ENCODE data around the gene G3BP2.
"Not testable (repeated sequence)": the region's sequence is repeated elsewhere in the genome, so short reads cannot be mapped to it uniquely, and the experiment has no call there.

G3BP2 gene

DNA sequence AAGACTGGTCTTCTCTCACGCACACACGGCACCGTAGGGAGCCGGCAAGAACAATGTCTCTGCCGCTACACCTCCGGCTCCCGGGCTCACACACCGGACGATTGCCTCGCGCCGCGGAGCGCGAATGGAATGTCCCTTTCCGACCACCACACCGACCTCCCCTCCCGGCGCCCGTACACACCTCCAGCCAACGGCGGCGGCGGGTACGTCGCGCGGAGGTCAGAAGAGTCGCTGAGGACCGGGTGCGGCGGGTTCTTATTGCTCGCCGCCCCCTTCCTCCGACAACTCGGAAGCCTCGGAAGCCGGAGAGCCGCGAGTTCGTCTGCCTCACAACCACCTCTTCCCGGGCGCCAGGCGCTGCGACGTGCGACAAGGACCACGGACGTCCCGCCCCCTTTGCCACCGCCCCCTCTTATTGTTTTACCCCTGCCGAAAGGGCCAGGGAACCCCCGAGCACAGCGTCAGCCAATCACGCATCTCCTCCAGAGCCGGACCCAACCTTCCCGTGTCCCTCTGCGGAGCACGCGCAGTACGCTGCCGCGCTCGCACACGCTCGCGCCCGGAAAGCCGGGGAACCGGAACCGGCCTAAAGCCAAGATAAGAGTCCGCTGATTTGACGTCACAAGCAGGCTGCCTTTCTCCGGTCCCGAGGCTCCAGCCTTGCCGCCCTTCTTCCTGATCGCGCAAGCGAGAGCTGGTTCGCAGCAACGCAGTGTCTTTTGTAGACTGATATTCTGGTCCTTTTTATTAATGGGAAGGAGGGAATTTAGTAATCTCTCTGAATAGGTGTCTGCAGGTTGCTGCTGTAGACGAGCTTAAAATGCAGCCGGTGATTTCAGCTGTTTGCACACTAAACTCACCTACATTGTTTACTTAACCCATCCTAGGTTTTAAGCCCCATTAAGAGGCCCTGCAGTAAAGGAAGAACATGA lies at the start of gene G3BP2:
G3BP2 (minus strand) TSS at position 385 of the 932 bp plus-strand sequence. CDS start 11,386 bp downstream, outside the sequence.
- in situ Hi-C loops (cut with MboI; ENCODE audit: low sequenced_read_pairs), result no loop called here

DNA sequence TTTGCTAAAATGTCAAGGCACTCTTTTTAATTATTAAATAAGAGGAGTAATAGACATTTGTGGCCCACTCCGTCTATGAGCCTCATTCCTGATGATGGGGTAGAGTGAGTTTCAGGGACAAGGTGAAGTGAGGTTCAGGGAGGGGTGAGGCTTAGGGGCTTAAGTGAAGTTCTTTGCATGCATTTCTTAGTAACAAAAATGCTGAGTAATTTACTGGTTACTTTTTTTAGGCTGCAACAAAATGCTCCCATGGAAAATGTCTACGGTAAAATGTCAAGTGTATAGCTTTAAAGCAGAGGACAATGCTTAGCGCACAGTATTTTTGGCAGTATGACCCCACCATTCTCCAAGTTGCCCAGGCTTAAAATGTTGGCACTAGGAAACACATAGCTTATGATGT lies 49.2 kb upstream of the G3BP2 start:
- in situ Hi-C loops (cut with MboI; ENCODE audit: low sequenced_read_pairs), result no loop called here

DNA sequence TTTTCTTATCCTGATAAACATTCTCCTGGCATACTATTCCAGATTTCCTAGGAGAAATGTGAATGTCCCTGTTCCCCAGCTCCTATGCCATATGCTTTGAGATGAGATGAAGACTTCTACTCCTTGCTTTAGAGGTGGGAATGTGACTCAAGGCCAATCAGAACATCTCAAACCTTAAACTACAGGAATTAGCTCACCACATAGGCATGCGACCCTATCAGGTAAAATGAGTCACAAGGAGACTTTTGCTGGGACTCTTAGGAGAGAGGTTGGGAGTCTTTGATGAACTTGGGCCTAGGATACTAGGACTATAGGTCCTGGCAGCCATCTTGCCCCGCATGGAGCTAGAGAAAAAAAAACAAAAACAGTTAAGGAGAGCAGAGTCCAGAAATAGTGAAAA lies 45.3 kb upstream of the G3BP2 start:
- in situ Hi-C loops (cut with MboI; ENCODE audit: low sequenced_read_pairs), result no loop called here

DNA sequence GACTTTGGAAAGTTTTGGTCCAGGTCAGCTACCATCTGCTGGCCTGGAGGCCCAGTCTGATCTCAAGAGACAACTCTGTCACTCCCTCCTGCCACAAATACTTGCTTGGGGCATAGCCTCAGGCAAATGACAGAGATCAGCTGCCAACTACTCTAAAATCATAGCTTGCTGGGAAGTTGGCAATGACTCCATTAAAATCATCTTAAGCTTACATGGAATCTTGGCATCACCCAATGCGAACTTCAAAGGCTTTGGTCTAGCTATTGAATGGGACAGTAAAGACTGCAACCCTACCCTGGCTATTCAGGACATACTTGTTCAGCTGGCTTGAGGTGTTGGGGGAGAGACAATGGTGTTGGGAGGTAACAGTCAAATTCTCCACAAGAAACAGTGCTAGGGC lies 44.2 kb upstream of the G3BP2 start:
- in situ Hi-C loops (cut with MboI; ENCODE audit: low sequenced_read_pairs), result no loop called here

DNA sequence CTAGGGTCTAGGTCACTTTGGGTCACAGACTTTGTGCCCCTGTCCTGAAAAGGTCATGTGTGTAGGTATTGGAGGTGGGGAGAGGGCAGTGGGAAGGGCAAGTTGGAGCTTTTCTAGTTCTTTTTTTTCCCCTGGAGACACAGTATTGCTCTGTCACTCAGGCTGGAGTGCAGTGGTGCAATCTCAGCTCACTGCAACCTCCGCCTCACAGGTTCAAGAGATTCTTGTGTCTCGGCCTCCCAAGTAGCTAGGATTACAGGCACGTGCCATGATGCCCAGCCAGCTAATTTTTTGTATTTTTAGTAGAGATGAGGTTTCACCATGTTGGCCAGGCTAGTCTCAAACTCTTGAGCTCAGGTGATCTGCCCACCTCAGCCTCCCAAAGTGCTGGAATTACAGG lies 42.8 kb upstream of the G3BP2 start:
- in situ Hi-C loops (cut with MboI; ENCODE audit: low sequenced_read_pairs), result not testable (repeated sequence)

DNA sequence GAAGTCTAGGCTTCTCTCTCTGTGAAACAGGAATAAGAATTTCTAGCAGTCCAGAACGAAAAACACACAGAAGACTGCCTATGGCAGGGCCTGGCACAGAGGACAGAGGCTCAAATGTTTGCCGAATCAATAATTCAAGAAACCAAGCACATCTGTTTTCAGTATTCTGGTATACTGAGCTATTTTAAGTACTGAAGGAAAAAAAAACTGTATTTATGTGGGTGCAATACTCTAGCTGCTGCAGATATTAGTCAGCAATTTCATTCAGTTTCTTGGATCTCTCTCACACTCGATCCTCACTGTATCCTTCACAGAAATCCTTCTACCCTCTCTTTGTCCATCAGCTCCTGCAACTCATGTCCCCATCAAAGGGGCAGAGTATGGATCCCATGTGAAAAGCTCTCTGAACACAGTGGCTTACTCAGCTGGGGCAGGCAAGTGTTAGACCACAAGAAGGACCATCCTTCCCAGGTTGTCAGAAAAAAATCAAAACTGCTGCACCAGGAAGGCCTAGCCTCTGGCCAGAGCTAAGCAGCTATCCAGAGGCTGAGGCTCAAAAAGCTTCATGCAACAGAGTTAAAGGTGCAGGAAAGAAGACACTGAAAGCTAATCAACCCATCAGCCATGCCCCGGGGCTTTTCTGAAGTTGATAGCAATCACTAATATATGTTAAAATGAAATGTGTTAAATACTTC lies 42.0 kb upstream of the G3BP2 start:
- in situ Hi-C loops (cut with MboI; ENCODE audit: low sequenced_read_pairs), result no loop called here

DNA sequence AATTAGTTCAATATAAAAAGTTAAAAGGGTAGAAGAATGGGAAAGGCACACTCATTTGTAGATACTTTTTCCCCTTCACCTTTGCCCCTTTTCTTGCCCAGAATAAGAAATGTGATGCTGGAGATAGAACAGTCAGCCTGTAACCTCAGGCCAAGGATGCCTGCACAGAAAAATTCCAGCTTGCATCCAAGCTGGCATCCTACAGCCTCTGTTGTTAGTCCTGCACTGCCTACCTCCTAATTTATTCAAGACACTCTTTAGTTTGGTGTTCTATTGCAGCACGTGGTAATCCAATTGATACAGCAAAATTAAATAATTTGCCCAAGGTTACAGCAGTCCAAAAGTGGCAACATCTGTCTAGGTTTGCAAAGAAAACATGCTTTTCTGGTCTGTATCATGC lies 41.5 kb upstream of the G3BP2 start:
- in situ Hi-C loops (cut with MboI; ENCODE audit: low sequenced_read_pairs), result no loop called here

DNA sequence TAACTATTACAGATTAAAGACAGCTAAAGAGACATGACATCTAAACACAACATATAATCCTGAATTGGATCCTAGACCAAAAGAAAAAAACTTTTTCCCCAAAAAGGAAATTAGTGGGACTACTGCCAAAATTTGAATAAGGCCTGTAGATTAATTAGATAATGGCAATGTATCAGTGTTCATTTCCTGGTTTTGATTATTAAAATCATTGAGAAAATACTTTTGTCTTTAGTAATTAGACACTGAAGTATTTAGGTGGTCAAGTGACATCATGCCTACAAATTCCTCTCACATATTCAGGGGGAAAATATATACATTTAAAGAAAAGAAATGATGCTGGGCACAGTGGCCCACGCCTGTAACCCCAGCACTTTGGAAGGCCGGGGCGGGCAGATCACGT lies 40.8 kb upstream of the G3BP2 start:
- in situ Hi-C loops (cut with MboI; ENCODE audit: low sequenced_read_pairs), result no loop called here

DNA sequence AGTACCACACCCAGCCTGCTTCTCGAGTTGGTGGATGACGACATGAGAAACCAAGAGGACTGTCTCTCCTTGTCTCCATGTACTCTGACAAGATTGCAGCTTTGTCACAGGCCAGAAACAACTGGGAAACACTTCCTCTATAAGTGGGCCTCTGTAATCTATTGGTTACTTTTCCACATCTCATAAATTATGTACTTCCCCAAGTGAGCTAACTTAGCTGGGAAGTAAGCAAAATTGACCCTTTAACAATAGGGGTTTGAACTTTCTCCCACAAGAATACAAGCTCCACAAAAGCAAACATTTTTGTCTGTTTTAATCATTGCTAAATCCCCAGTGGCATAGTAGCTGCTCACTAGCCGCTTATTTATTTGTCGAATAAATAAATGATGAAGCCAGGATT lies 37.0 kb upstream of the G3BP2 start:
- in situ Hi-C loops (cut with MboI; ENCODE audit: low sequenced_read_pairs), result no loop called here

DNA sequence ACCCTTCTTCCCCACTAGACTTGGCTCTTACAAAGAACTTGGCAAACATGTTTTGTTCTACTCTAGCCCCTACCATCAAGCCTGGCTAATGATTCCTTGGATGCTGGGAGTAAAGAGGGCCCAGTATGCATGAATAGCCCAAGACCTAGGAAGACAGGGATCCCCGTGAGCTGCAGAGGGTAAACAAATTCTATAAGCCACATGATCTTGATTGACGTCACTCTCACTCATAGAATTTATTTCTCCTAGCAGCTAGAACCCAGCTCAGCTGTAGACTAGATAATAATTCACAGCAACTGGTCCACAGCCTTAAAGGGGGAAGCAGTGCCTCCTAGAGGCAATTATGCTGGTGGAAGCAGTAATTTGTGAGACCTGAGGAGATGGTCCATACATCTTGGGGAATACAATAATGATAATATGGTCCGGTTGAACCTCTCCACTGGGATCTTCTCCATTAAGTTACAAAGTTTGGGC lies 35.0 kb upstream of the G3BP2 start:
- in situ Hi-C loops (cut with MboI; ENCODE audit: low sequenced_read_pairs), result no loop called here

DNA sequence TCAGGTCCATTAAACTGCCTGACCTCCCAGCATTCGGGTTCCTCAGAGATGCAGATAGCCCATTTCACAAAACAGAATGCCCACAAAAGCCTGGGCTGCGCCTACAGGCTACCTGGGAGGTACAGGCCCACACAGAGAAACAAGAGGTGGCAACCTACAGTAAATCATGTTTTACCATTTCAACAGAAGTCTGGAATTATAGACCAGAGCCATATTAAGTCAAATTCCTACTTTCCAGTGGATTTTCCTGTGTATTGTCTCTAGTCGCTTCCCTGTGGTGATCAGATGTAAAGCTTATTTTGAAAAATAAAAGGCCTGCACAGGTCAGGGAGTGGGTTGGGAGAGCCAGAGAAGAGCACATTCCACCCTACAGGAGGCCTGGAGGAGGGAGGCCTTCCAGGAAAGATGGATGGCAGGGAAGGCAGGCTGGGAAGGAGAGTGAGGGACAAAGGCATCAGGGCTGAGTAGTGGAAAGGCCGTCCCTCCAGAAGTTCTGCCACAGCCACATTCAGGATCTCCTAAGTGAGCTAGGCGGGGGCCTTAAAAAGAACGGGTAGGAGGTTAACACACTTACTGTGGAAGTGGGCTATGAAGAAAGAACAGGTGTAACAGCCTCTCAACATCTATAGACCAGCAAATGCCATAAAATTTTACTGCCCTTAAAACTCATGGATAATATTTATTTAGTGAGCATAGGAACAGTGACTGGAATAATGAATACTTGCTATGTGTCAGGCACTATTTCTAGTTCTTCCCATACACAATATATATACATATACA lies 32.2 kb upstream of the G3BP2 start:
- in situ Hi-C loops (cut with MboI; ENCODE audit: low sequenced_read_pairs), result no loop called here

DNA sequence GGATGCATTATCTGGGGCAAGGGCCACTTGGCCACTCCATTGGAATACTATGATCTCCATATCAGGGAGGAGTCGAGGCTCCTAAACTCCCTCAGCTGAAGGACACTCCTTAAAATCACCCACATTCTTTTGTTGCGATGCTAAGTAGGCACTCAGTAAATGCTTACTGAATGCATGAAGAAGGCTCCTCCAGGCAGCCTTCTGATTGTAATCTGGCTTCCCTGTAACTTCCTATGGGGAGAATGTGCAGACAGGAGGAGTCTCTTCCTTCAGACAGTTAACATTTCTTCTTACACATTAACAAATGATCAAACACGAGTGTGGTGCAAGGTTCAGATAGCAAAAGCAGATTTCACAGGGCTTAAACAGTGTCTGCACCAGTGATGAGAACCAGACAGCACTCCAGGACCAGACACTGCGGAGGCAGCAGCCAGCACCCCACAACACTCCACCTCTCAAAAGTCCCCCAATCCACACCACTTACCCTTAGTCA lies 29.8 kb upstream of the G3BP2 start:
- in situ Hi-C loops (cut with MboI; ENCODE audit: low sequenced_read_pairs), result no loop called here

DNA sequence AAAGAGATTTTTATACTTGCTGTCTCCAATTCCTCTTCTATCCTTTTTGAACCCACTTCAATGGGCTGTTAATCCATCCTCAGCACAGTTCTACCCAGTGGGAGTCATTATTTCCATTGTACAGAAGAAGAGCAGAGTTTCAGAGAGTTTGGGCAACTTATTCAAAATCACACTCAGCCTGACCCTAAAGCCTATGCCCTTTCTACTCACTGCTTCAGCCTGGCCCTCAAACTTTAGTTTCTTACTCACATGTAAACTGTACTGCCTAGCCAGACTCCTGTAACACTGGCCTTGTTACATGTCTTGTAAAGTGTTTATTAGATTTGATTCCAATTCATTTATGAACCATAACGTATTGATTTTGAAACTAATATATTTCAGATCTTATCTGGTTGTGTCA lies 26.1 kb upstream of the G3BP2 start:
- in situ Hi-C loops (cut with MboI; ENCODE audit: low sequenced_read_pairs), result no loop called here

DNA sequence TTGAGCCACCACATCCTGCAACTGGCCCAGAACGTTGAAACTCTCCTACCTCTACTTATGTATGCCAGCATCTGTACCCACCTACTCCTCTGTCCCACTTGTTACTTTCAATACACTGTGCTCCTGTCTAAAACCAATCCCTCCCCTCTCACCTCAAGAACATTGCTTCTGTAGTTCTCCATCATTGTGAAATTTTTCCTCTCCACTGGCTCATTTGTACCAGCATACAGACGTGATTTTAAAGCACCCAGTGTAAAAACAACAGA lies 25.7 kb upstream of the G3BP2 start:
- in situ Hi-C loops (cut with MboI; ENCODE audit: low sequenced_read_pairs), result no loop called here

DNA sequence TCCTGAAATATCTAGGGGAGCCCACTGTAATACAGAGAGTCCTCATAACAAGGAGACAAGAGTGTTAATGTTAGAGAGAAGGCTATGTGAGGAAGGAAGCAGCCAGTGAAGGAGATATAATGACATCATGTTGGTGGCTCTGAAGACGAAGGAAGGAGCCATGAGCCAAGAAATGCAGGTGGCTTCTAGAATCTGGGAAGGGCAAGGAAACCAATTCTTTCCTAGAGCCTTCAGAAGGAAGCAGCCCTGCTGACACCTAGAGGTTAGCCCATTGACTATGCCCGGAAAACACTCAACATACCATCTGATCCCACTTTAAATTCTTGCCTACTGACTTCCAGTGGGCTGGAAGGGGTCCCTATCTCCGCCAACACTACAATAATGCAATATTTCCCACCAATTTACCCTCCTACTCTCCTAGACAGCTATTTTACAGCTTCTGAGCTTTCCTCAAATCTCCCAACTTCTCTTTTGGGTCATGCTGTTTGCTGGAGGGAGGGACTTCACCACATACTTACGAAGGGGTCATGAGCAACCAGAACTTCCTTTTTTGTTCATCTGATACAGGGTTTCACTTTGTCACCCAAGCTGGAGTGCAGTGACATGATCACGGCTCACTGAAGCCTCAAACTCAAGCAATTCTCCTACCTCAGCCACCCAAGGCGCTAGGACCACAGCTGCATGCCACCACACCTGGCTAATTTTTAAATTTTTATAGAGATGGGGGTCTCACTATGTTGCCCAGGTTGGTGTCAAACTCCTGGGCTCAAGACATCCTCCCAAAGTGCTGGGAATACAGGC lies 25.2 kb upstream of the G3BP2 start:
- in situ Hi-C loops (cut with MboI; ENCODE audit: low sequenced_read_pairs), result no loop called here

DNA sequence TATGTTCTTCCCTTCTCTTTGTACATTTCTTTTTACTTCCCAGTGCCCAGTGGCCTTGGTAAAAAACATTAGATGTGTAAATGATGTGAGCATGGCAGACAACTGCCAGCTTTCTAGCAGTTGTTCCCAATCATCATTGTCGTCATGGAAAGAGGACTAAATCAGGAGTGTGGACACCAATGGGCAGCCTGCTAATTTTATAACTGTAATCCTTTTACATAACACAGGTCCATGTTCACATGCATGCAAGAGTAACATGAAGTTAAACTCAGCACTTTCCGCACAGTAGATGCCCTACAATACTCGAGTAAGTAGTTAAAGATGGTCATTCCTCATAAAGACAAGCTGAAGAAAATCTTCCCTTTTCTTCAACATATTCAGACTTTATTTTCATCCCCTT lies 23.4 kb upstream of the G3BP2 start:
- in situ Hi-C loops (cut with MboI; ENCODE audit: low sequenced_read_pairs), result no loop called here

DNA sequence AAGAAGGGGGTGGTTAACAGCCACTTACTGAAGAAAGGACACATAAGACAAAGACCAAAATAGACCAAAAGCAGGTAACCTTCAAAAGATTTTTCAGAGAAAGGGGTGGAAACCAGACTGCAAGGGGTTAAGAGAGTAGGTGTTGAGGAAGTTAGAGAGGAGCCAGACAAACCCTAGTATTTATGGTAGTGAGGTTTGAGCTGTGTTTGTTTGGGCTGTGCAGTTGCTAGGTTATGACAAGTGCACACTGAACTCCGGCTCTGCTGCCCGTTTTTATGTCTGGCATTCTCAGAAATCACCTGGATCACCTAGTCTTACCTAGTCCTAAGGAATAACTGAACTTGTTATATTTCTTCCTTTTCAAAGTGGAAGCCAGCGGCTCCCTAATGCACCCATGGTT lies 22.9 kb upstream of the G3BP2 start:
- in situ Hi-C loops (cut with MboI; ENCODE audit: low sequenced_read_pairs), result no loop called here

DNA sequence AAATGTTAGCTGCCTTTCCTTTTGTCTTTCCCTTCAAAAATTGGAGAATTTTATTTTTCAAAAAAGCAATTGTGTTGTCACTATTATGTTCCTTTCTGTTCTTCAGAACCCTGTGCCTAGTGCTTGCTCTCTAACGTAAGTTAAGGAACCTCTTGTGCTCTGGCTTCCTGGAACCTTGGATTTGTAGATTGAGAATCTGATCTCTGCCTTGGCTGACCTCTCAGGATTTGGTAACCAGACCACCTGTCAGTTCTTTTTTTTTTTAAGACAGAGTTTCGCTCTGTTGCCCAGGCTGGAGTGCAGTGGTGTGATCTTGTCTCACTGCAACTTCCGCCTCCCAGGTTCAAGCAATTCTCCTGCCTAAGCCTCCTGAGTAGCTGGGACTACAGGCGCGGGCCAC lies 18.9 kb upstream of the G3BP2 start:
- in situ Hi-C loops (cut with MboI; ENCODE audit: low sequenced_read_pairs), result not testable (repeated sequence)

DNA sequence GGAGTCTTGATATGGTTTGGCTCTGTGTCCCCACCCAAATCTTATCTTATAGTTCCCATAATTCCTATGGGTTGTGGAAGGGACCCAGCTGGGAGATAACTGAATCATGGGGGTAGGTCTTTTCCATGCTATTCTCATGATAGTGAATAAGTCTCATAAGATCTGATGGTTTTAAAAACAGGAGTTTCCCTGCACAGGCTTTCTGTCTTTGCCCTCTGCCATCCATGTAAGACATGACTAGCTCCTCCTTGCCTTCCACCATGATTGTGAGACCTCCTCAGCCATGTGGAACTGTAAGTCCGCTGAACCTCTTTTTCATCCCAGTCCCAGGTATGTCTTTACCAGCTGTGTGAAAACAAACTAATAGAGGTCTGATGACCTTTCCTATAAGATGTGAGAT lies 13.9 kb upstream of the G3BP2 start:
- in situ Hi-C loops (cut with MboI; ENCODE audit: low sequenced_read_pairs), result not testable (repeated sequence)

DNA sequence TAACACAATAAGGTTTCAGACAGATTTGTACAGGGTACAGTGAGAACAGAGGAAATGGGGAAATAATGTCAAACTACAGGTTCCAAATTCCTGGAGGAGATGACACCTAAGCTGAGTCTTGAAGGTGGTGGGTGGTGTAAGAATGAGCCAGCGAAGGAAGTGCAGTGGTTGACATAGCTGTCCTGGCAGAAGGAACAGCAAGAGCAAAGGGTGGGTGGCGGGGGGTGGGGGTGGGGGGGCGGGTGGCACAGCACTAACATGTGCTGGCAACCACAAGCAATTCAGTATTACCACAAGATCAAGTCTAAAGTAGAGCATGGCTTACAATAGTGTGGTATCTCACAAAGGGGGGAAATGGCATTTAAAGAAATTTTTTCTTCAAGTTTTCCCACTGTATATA lies 13.1 kb upstream of the G3BP2 start:
- in situ Hi-C loops (cut with MboI; ENCODE audit: low sequenced_read_pairs), result no loop called here

Measured in HL-60/S4 (cell line).